NOMO-1 treated with dmso at 0.1 percent for 144 hours (cell line): ENCODE measurements around the gene SLC19A1.
A peak's percentile ranks its signal among the peaks of the same experiment; 100 is the strongest.
"Not testable (repeated sequence)": the region's sequence is repeated elsewhere in the genome, so short reads cannot be mapped to it uniquely, and the experiment has no call there.

Source experiments
- DNase-seq: peaks from one replicate; lab custom pipeline; 2025; ENCODE audit not compliant: unreplicated experiment; lab: John Stamatoyannopoulos, UW

SLC19A1 gene

DNA sequence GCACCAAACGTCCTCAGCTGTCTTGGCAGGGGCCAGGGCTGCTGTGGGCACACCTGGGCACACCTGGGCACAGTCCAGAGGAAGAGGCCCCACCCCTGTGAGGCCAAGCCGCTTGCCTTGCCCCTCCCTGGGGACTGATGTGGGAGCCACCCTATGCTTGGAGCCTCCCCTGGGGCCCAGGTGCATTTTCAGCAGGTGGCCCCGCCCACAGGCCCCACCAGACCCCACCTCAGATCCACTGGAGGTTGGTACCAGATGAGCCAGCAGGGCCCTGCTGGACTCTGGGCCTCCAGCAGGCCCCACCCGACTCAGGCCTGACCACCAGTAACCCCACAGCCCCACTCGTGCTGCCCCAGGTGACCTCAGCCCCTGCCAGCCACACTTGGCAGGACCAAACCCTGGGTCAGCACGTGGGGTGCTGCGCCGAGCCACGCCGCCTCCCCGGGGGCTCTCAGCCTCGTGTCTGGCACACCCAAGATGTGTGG lies 8.8 kb downstream of the SLC19A1 start:
- no peak for DNase-seq

GRCh38 chr21:45532826-45533360 lies 9.3 kb downstream of the SLC19A1 start:
- DNase-seq = peak; percentile 13

- DNase-seq = no peak
These were observed 10.6 kb downstream of the SLC19A1 start for GRCh38 chr21:45531393-45532215.

GRCh38 chr21:45531114-45531392 lies 11.2 kb downstream of the SLC19A1 start:
- not testable (repeated sequence) for DNase-seq

DNA sequence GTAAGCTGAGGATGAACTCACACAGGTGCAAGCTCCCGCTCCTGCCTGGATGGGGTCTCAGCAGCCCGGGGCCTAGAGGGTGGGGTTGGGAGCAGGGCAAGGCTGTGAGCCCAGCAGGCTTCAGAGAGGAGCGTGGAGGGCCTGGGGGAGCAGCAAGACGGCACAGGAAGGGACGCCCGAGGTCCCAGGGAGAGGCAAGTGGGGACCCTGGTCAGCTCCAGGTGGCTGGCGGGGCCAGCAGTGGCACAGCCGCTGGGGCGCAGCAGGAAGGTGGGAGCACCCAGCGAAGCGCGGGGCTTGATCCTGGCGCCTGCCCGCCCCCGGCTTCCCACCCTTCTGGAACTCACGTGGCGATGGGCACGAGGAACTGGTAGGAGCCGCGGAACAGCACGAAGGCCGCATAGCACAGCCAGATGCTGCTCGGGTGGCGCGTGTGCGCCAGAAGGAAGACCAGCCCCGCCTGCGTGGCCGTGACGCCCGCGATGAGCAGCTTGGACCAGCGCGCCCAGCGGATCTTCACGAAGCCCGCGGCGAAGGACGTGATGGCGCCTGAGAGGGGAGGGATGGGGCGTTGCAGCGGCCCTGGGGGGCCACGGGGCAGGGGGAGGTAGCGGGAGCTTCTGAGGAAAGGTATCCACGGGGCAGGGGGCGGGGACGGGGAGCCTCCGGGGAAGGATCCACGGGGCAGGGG lies 11.7 kb downstream of the SLC19A1 start:
- no peak for DNase-seq

GRCh38 chr21:45529785-45530422 lies 12.3 kb downstream of the SLC19A1 start:
- DNase-seq = no peak

DNA sequence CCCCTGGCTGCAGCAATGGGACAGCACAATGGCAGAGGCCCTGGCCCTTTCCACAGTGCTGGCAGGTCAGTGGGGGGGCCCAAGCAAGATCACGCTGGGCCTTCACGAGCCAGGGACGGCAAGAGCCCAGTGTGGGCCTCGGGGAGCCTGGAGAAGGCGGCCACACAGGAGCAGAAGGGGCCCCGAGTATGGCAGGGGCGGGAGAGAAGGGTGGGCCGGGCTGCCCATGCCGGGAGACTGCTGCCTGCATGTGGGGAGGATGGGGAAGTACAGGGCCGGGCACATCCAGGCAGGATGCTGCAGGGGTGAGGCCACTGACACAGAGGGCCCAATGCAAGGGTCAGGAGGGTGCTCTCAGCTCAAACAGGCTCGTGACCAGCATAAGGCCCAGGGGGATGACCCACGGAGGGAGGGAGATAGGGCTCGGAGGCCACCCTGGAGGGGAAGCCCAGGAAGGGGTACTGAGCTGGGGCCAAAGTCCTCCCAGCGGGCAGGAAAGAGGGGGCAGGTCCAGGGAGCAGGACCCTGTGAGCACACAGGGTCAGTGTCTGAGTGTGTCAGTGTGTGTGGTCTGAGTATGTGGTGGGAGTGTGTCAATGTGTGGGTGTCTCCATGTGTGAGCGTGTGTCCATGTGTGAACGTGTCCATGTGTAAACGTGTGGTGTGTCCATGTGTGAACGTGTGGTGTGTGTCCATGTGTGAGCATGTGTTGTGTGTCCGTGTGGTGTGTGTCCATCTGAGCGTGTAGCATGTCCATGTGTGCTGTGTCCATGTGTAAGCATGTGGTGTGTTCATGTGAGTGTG lies 13.1 kb downstream of the SLC19A1 start:
- DNase-seq = no peak

GRCh38 chr21:45528028-45528705 lies 14.1 kb downstream of the SLC19A1 start:
- DNase-seq = no peak

GRCh38 chr21:45527151-45527999 lies 14.9 kb downstream of the SLC19A1 start:
- DNase-seq = not testable (repeated sequence)

DNA sequence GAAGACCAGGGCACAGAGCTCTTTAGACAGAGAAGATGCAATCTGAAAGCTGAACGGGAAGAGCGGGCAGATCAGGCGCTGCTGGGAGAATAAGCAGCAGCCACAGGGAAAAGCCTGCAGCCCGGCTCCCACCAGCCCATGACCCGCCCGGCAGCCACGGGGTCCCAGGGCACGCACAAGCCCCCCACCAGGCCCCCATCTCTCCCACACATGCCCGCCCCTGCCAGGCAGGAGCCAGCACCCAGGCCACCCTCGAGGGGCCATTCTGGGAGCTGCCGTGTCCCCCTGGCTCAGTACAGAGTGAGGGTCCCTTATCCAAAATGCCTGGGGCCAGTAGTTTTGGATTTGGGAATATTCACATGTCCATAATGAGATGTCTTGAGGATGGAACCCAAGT lies 16.3 kb downstream of the SLC19A1 start:
- DNase-seq = no peak

- no peak for DNase-seq
These were observed 16.9 kb downstream of the SLC19A1 start for GRCh38 chr21:45525153-45525909.

DNA sequence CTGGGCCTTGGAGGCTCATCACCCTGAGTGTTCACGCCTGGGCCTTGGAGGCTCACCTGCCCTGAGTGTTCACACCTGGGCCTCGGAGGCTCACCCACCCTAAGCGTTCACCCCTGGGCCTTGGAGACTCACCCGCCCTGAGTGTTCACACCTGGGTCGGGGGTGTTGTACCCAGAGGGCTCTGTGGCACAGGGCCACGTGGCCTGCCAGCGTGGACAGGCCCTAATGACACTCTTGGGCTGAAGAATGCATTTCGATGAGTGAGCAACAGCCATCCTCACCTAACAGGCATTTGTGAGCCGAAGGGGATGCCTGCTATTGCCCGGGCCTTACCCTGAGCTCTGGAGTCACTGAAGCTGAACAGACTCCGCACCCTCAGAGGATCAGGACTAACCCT lies 17.5 kb downstream of the SLC19A1 start:
- DNase-seq = no peak

- no peak for DNase-seq
These were observed 18.7 kb downstream of the SLC19A1 start for GRCh38 chr21:45523411-45524101.

- DNase-seq = no peak
These were observed 19.3 kb downstream of the SLC19A1 start for GRCh38 chr21:45522986-45523385.

DNA sequence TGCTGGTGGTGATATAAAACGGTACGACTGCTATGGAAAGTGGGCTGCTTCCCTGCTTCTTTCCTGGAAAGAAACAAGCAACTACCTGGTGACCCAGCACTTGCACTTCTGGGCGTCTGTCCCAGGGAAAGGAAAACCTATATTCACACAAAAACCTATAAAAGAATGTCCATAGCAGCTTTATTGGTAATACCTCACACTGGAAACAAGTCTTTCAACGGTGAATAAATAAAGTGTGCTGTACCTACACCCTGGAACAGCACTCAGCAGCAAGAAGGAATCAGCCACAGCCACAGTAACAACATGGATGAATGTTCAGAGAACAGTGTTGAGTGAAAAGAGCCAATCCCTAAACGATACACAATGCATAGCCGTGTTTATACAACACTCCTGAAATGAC lies 19.9 kb downstream of the SLC19A1 start:
- DNase-seq = no peak

DNA sequence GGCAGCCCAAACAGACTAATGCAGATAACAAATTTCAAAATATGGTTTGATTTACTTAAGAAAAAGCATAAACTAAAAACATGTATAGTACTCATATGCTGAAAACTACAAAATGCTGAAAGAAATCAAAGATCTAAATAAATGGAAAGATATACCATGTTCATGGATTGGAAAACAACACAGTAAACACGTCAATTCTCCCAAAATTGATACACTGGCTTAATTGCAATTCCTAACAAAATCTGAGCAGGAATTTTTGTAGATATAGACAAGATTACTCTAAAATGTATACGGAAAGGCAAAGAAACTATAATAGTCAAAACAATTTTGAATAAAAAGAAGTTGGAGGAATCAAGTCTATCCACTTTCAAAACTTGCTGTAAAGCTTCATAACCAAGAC lies 21.0 kb downstream of the SLC19A1 start:
- no peak for DNase-seq

DNA sequence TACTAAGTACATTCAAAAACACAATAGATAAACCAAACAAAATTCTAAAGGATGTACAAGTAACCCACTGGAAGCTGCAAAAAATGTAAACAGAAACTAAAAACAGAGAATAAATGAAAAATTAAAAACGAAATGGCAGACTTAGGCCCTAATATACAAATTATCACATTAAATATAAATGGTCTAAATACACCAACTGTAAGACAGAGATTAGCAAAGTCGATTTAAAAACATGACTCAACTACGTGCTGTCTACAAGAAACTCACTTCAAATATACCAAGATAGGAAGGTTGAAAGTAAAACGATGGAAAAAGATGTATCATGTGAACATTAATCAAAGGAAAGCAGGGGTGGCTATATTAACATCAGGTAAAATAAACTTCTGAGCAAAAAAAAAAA lies 23.1 kb downstream of the SLC19A1 start:
- no peak for DNase-seq

DNA sequence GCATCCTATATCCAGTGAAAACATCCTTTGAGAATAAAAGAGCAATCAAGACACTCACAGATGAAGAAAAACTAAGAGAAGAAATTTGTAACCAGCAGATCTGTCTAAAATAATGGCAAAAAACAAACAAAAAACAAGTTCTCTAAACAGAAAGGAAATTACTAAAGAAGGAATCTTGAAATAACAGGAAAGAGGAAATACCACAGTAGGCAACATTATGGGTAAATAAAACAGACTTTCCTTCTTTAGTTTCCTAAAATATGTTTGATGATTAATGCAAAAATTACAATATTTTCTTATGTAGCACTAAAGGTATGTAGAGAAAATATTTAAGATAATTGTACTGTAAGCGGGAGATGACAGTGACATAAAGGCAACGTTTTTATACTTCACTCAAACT lies 23.5 kb downstream of the SLC19A1 start:
- no peak for DNase-seq
